Measurements from ENCODE around the gene OR51V1. TPM values are rescaled to one million over a fixed set of nuclear protein-coding genes. Genes with fewer than 3 reads are reported as not detected.

The OR51V1 gene
- total RNA-seq, 1 donor from 2014 or later = not detected

DNA sequence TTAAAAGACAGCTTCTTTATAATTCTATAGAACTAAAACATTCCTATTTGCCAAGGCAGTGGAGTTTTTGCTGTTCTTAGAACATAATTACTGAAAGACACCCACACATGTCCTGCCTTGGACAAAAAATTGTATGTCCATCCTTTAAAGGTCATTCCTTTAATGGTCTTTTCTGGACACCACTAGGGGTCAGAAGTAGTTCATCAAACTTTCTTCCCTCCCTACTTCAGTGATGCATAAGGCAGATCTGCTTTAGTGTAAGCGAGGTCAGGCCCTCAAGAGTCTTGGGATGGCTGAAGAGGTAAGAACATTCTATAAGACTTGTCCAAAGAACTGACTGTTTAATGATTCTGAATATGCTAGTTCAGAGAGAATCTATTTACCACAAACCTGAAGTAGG lies 4.3 kb upstream of the OR51V1 start:
- Histone ChIP-seq H3K36me3 (no peaks in the 10 kb centered on the region), H3K9me3 (replicated peaks) (no peaks in the 10 kb centered on the region)

DNA sequence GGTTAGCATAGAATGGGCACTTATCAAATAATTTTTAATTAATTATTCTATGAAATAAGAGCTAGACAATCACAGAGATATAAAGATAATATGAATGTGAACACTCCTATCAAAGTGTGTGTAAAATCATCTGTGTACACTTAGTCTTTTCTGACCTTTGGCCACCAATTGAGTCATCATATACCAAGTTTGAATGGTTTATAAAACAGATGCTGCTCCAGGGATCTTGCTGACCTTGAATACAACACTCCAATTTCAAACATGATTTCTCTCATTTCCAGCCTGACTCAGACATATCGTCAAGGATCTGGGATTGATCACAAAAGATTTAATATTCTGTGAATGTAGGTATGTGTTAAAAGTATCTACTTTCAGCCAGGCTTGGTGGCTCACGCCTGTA lies 2.9 kb upstream of the OR51V1 start:
- Histone ChIP-seq H3K4me3 (no peak overlapping the region), H3K36me3 (no peaks in the 10 kb centered on the region), H3K9me3 (replicated peaks) (no peaks in the 10 kb centered on the region), H3K27ac (replicated peaks) (no peak overlapping the region), H3K4me1 (no peaks in the 10 kb centered on the region), H3K27me3 (ENCODE audit: low read depth) (peaks cover 4% of the 10 kb centered on the region)
- intact Hi-C loops (cut with micrococcal nuclease) = no loop called here
- no peak for DNase-seq
- TF ChIP-seq, protein P1, sequence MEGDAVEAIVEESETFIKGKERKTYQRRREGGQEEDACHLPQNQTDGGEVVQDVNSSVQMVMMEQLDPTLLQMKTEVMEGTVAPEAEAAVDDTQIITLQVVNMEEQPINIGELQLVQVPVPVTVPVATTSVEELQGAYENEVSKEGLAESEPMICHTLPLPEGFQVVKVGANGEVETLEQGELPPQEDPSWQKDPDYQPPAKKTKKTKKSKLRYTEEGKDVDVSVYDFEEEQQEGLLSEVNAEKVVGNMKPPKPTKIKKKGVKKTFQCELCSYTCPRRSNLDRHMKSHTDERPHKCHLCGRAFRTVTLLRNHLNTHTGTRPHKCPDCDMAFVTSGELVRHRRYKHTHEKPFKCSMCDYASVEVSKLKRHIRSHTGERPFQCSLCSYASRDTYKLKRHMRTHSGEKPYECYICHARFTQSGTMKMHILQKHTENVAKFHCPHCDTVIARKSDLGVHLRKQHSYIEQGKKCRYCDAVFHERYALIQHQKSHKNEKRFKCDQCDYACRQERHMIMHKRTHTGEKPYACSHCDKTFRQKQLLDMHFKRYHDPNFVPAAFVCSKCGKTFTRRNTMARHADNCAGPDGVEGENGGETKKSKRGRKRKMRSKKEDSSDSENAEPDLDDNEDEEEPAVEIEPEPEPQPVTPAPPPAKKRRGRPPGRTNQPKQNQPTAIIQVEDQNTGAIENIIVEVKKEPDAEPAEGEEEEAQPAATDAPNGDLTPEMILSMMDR (IDR thresholded peaks at IDR 0.05; ENCODE audit: borderline replicate concordance) = no peak

More for the DNA sequence above, 4.3 kb upstream of the OR51V1 start:
- DNase-seq = no peak
- peaks cover 4% of the 10 kb centered on the region for H3K27me3 ChIP-seq (ENCODE audit: low read depth)
- no peaks in the 10 kb centered on the region for H3K4me1 ChIP-seq
- H3K4me3 ChIP-seq = no peak overlapping the region
- intact Hi-C loops (cut with micrococcal nuclease) = loop anchor here (2.0 kb wide), 1 partner anchor 176 kb away; no protein-coding TSS in a partner anchor
- no peak overlapping the region for H3K27ac ChIP-seq (replicated peaks)
- TF ChIP-seq, protein P1 (IDR thresholded peaks at IDR 0.05; ENCODE audit: borderline replicate concordance) = peak; percentile 56

DNA sequence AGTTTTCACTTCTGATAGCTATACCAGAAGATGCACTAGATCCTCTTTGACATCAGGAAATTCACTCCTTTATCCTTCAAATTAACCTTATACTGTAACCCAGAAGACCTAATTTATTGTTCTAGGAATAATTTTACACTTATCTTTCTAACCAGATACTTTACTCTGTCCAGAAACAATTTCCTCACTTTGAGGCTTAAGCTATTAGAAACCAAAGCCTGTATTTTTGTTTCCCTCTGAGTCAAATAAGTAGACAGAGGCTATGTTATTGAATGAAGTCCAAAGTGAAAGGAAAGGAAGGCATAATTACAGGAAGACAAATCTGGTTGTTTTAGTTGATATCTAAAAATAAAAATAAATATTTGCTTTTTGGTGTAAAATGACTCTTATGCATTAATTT lies 2.2 kb downstream of the OR51V1 start:
- Histone ChIP-seq H3K9me3 (replicated peaks) (peaks cover 5% of the 10 kb centered on the region), H3K27ac (replicated peaks) (no peak overlapping the region), H3K4me1 (no peaks in the 10 kb centered on the region), H3K27me3 (ENCODE audit: low read depth) (peaks cover 4% of the 10 kb centered on the region), H3K36me3 (no peaks in the 10 kb centered on the region), H3K4me3 (no peak overlapping the region)
- TF ChIP-seq, protein P1 (IDR thresholded peaks at IDR 0.05; ENCODE audit: borderline replicate concordance) = no peak
- intact Hi-C loops (cut with micrococcal nuclease) = no loop called here
- DNase-seq = no peak

DNA sequence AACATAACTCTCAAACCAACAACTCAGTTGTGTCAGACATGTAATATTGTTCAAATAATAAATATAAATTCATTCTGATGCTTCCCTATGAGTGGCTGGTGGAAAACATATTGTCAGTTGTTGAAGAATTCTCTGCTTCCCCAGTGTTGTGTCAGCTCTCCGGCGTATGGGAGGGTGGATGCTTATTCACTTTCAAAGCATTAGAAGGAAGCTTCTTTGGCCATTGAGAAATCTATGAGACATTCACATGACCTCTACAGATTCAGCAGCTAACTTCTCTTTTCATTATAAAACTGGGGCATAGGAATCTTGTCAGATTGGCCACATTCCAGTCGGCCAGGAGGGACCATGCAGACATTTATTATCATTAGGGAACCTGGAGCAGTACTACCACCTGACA lies 2.9 kb downstream of the OR51V1 start:
- Histone ChIP-seq H3K36me3 (no peaks in the 10 kb centered on the region), H3K4me3 (no peak overlapping the region), H3K27ac (replicated peaks) (no peak overlapping the region), H3K9me3 (replicated peaks) (peaks cover 12% of the 10 kb centered on the region), H3K4me1 (no peaks in the 10 kb centered on the region), H3K27me3 (ENCODE audit: low read depth) (peaks cover 4% of the 10 kb centered on the region)
- intact Hi-C loops (cut with micrococcal nuclease) = no loop called here
- TF ChIP-seq, protein P1 (IDR thresholded peaks at IDR 0.05; ENCODE audit: borderline replicate concordance) = no peak
- no peak for DNase-seq

DNA sequence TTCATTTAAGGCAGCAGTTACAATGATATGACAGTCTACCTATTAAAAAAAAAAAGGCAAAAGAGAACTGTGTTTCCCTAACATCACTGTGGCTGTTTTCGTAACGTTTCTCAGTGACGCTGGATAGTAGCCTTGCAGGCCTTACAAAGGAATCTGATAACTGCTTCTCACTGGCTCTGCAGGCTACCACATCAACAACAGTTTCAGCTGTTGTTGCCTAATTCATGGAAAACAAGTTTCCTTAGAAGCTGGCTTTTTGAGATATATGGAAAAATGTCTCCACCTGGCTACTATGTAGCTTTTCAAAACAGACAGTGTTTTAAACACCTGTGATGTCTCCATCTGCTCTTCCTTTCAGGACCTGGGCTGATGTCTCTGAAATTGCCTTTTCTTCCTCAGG lies 3.8 kb downstream of the OR51V1 start:
- Histone ChIP-seq H3K4me1 (no peaks in the 10 kb centered on the region), H3K27ac (replicated peaks) (no peak overlapping the region), H3K36me3 (no peaks in the 10 kb centered on the region), H3K27me3 (ENCODE audit: low read depth) (peaks cover 4% of the 10 kb centered on the region), H3K4me3 (no peak overlapping the region), H3K9me3 (replicated peaks) (peaks cover 14% of the 10 kb centered on the region)
- intact Hi-C loops (cut with micrococcal nuclease) = no loop called here
- TF ChIP-seq, protein P1 (IDR thresholded peaks at IDR 0.05; ENCODE audit: borderline replicate concordance) = no peak
- no peak for DNase-seq

DNA sequence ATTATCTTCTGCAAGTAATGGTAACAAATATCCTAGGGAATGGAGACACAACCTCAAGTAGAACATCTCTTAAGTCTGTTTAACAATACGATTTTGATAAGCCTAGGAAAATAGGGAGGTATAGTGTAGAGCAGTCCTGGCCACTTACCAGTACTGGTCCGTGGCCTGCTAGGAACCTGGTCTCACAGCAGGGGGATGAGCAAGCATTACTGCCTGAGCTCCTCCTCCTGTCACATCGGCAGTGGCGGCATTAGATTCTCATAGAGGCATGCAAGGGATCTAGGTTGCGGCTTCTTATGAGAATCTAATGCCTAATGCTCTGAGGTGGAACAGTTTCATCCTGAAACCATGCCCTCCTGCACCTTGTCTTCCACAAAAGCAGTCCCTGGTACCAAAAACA lies 4.4 kb downstream of the OR51V1 start:
- no peaks in the 10 kb centered on the region for H3K27me3 ChIP-seq (ENCODE audit: low read depth)
- no peaks in the 10 kb centered on the region for H3K36me3 ChIP-seq
- peaks cover 14% of the 10 kb centered on the region for H3K9me3 ChIP-seq (replicated peaks)
- no peak for DNase-seq
- no peak overlapping the region for H3K4me3 ChIP-seq
- intact Hi-C loops (cut with micrococcal nuclease) = no loop called here
- H3K4me1 ChIP-seq = no peaks in the 10 kb centered on the region
- no peak overlapping the region for H3K27ac ChIP-seq (replicated peaks)
- TF ChIP-seq, protein P1 (IDR thresholded peaks at IDR 0.05; ENCODE audit: borderline replicate concordance) = no peak

Data from left ventricle myocardium inferior (tissue), 1 donor.